KMS-11 (cell line): ENCODE results near the gene NTM.

Experiments
- H2AFZ ChIP-seq: fragments of 200-600 bp; sonication (generic); 2 replicates; pipeline ENCODE4 v1.6.1; 2016; ENCODE audit warnings: antibody characterized with exemption, mixed run types, low read depth
- H3K27ac ChIP-seq: fragments of 200-600 bp; sonication (generic); 2 replicates; pipeline ENCODE4 v1.6.1; 2016; ENCODE audit warnings: mild to moderate bottlenecking, mixed run types
- H3K27me3 ChIP-seq: fragments of 200-600 bp; sonication (generic); 2 replicates; pipeline ENCODE4 v1.6.1; 2017; ENCODE audit warnings: mild to moderate bottlenecking, low read depth, mixed run types, moderate library complexity; ENCODE audit not compliant: insufficient read depth
- H3K36me3 ChIP-seq: fragments of 200-600 bp; sonication (generic); 2 replicates; pipeline ENCODE4 v1.6.1; 2017; ENCODE audit warnings: mild to moderate bottlenecking, mixed run types; ENCODE audit not compliant: insufficient read depth
- H3K4me1 ChIP-seq: fragments of 200-600 bp; sonication (generic); 2 replicates; pipeline ENCODE4 v1.6.1; 2016; ENCODE audit warnings: mild to moderate bottlenecking, low read depth, mixed run types; ENCODE audit not compliant: poor library complexity, severe bottlenecking
- H3K4me2 ChIP-seq: fragments of 200-600 bp; sonication (generic); 2 replicates; pipeline ENCODE4 v1.7.0; 2016; ENCODE audit warnings: mild to moderate bottlenecking, mixed run types
- H3K4me3 ChIP-seq: fragments of 200-600 bp; sonication (generic); IDR thresholded peaks from 2 replicates; pipeline ENCODE4 v1.6.1; 2017; ENCODE audit warnings: low read depth, low read length, mixed read lengths; ENCODE audit not compliant: insufficient read depth
- H3K79me2 ChIP-seq: fragments of 200-600 bp; sonication (generic); 2 replicates; pipeline ENCODE4 v1.6.1; 2016; ENCODE audit warnings: low read depth, mixed run types; ENCODE audit not compliant: insufficient read depth
- H3K9ac ChIP-seq: fragments of 200-600 bp; sonication (generic); 2 replicates; pipeline ENCODE4 v1.6.1; 2016; ENCODE audit warnings: mild to moderate bottlenecking, mixed run types
- H4K20me1 ChIP-seq: fragments of 200-600 bp; sonication (generic); 2 replicates; pipeline ENCODE4 v1.6.1; 2016; ENCODE audit warnings: mild to moderate bottlenecking, mixed run types; ENCODE audit not compliant: insufficient read depth
- TF ChIP-seq, protein P1 (sequence below): fragments of 200-600 bp; sonication (generic); conservative IDR thresholded peaks from 2 replicates; pipeline ENCODE4 v1.6.1; 2017; ENCODE audit warnings: low read depth, mild to moderate bottlenecking, antibody characterized with exemption, low read length, moderate library complexity, mixed read lengths

NTM gene

DNA sequence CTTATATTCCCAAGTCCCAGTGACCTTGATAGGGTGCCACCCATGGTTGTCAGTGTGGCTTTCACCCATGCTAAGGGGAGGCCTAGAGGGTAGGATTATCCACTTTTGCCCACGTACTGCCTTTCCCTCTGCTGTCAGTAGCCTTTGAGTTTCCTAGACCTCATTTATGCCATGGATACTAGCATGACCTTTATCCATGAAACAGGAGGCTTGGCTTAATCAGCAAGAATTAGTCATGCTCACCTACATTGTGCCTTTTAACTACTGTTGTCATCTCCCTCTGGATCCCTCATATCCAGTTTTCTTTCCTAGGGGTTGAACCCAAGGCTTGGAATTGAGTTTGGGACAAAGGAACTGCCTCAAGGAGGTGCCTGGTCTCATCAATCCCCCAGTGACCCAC, 716.7 kb downstream of the NTM start:
- Histone ChIP-seq H3K9ac (no peak overlapping the region), H3K4me2 (no peak overlapping the region), H3K27me3 (no peaks in the 10 kb centered on the region), H2AFZ (no peak overlapping the region), H3K4me3 (no peak overlapping the region), H3K27ac (no peak overlapping the region), H3K4me1 (no peaks in the 10 kb centered on the region), H3K36me3 (no peaks in the 10 kb centered on the region), H4K20me1 (no peaks in the 10 kb centered on the region), H3K79me2 (no peaks in the 10 kb centered on the region)
- TF ChIP-seq, protein P1, sequence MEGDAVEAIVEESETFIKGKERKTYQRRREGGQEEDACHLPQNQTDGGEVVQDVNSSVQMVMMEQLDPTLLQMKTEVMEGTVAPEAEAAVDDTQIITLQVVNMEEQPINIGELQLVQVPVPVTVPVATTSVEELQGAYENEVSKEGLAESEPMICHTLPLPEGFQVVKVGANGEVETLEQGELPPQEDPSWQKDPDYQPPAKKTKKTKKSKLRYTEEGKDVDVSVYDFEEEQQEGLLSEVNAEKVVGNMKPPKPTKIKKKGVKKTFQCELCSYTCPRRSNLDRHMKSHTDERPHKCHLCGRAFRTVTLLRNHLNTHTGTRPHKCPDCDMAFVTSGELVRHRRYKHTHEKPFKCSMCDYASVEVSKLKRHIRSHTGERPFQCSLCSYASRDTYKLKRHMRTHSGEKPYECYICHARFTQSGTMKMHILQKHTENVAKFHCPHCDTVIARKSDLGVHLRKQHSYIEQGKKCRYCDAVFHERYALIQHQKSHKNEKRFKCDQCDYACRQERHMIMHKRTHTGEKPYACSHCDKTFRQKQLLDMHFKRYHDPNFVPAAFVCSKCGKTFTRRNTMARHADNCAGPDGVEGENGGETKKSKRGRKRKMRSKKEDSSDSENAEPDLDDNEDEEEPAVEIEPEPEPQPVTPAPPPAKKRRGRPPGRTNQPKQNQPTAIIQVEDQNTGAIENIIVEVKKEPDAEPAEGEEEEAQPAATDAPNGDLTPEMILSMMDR = no peak

DNA sequence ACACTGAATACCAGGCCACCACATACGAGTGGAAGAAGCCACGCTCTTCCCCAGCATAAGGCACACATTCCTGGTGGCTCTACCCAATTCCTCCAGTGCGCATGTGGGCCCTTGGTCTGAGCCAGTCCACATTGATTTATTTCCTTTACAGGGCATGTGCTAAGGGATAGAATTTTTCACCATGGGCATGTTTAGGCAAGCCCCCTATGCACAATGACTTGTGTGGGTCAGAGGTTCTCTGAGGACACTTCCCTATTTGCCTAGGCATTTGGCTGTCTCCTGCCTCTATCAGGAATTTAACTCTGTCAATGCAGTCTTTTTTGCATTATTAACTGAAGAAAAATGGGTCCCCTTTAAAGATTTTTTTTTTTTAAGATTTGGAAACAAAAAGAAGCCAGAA, 718.1 kb downstream of the NTM start:
- Histone ChIP-seq H3K79me2 (no peaks in the 10 kb centered on the region), H3K4me3 (no peak overlapping the region), H3K36me3 (no peaks in the 10 kb centered on the region), H3K4me2 (no peak overlapping the region), H4K20me1 (no peaks in the 10 kb centered on the region), H2AFZ (no peak overlapping the region), H3K27ac (no peak overlapping the region), H3K9ac (no peak overlapping the region), H3K27me3 (no peaks in the 10 kb centered on the region), H3K4me1 (no peaks in the 10 kb centered on the region)
- TF ChIP-seq, protein P1 = no peak

DNA sequence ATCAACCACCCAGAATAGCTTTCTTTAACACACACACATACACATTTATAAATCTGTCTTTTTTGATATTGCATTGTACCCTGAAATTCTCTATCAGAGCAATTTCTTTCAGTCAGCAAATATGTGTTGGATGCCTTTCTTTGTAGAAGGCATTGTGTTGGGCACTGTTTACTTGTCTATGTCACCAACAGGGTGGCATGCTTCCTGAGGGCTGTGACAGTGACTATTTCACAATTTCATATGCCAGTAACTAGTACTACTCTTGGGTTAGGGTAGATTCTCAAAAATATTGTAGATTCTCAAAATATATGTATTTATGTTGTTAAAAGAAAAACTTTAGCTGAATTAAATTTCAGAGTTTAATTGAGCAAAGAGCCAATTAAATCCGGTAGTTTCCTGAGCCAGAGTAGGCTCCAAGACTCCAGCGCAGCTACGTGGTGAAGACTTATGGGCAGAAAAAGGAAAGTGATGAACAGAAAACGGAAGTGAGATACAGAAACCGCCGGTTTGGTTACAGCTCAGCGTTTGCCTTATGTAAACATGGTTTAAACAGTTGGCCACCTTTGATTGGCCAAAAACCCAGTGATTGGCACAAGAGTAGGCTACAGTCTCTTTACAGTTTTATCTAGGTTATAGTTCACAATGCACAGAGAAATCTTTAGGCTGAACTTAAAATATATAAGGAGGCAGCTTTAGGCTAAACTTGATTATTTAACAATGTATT, 723.3 kb downstream of the NTM start:
- Histone ChIP-seq H3K4me1 (no peaks in the 10 kb centered on the region), H3K27me3 (no peaks in the 10 kb centered on the region), H3K4me3 (no peak overlapping the region), H3K79me2 (no peaks in the 10 kb centered on the region), H3K36me3 (no peaks in the 10 kb centered on the region), H2AFZ (no peak overlapping the region), H3K27ac (no peak overlapping the region), H3K9ac (no peak overlapping the region), H3K4me2 (no peak overlapping the region), H4K20me1 (no peaks in the 10 kb centered on the region)
- TF ChIP-seq, protein P1 = no peak

DNA sequence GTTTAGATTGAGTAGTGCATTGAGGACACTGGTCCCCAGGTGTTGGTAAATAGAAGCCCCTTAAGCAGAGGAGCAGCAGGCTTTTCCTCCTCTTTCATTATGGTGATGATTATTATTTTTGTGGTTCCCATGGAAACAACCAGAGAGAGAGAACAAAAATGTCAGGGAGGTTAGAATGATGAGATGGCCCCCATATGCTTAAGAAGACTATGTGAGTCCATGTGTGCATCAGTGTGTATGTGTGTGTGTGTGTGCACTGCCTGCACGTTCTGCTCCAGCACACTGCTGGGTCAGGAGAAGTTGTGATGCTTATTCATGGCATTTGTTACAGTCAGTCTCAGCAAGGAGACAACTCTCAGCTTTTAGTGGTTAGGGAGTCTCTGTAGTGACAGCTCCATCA, 724.2 kb downstream of the NTM start:
- no peaks in the 10 kb centered on the region for H4K20me1 ChIP-seq
- H3K36me3 ChIP-seq = no peaks in the 10 kb centered on the region
- no peak overlapping the region for H3K4me3 ChIP-seq
- H3K27ac ChIP-seq = no peak overlapping the region
- H3K79me2 ChIP-seq = no peaks in the 10 kb centered on the region
- H3K9ac ChIP-seq = no peak overlapping the region
- TF ChIP-seq, protein P1 = no peak
- H3K27me3 ChIP-seq = no peaks in the 10 kb centered on the region
- H3K4me2 ChIP-seq = no peak overlapping the region
- H2AFZ ChIP-seq = no peak overlapping the region
- no peaks in the 10 kb centered on the region for H3K4me1 ChIP-seq
